ENCODE data around the gene RWDD4.

Gene RWDD4

GRCh38 chr4:183688216-183688615, 29.2 kb upstream of the RWDD4 start:
- in situ Hi-C loops (cut with MboI; ENCODE audit: low sequenced_read_pairs, unreplicated experiment), result no loop called here
- no peak for TF ChIP-seq CTCF (IDR thresholded peaks at IDR 0.05; ENCODE audit: borderline replicate concordance, control extremely low read depth, extremely low read depth, insufficient read depth, missing control alignments)
- DNase-seq (ENCODE audit: low spot score), result no peak

- no peak for TF ChIP-seq CTCF (IDR thresholded peaks at IDR 0.05; ENCODE audit: borderline replicate concordance, control extremely low read depth, extremely low read depth, insufficient read depth, missing control alignments)
- in situ Hi-C loops (cut with MboI; ENCODE audit: low sequenced_read_pairs, unreplicated experiment), result no loop called here
- DNase-seq (ENCODE audit: low spot score), result no peak
Observed at GRCh38 chr4:183686461-183686860, 27.5 kb upstream of the RWDD4 start.

- in situ Hi-C loops (cut with MboI; ENCODE audit: low sequenced_read_pairs, unreplicated experiment), result no loop called here
- no peak for TF ChIP-seq CTCF (IDR thresholded peaks at IDR 0.05; ENCODE audit: borderline replicate concordance, control extremely low read depth, extremely low read depth, insufficient read depth, missing control alignments)
- no peak for DNase-seq (ENCODE audit: low spot score)
Observed at GRCh38 chr4:183681119-183681518, 22.1 kb upstream of the RWDD4 start.

GRCh38 chr4:183675625-183676024, 16.6 kb upstream of the RWDD4 start:
- no peak for DNase-seq (ENCODE audit: low spot score)
- in situ Hi-C loops (cut with MboI; ENCODE audit: low sequenced_read_pairs, unreplicated experiment), result no loop called here
- no peak for TF ChIP-seq CTCF (IDR thresholded peaks at IDR 0.05; ENCODE audit: borderline replicate concordance, control extremely low read depth, extremely low read depth, insufficient read depth, missing control alignments)

GRCh38 chr4:183674153-183674552, 15.2 kb upstream of the RWDD4 start:
- no peak for DNase-seq (ENCODE audit: low spot score)
- in situ Hi-C loops (cut with MboI; ENCODE audit: low sequenced_read_pairs, unreplicated experiment), result no loop called here
- no peak for TF ChIP-seq CTCF (IDR thresholded peaks at IDR 0.05; ENCODE audit: borderline replicate concordance, control extremely low read depth, extremely low read depth, insufficient read depth, missing control alignments)

GRCh38 chr4:183670960-183671555, 12.1 kb upstream of the RWDD4 start:
- TF ChIP-seq CTCF (IDR thresholded peaks at IDR 0.05; ENCODE audit: borderline replicate concordance, control extremely low read depth, extremely low read depth, insufficient read depth, missing control alignments), result no peak
- in situ Hi-C loops (cut with MboI; ENCODE audit: low sequenced_read_pairs, unreplicated experiment), result no loop called here
- no peak for DNase-seq (ENCODE audit: low spot score)

Data from GM13976 (cell line).